Smooth muscle cell (in vitro differentiated cells): ENCODE data around the gene TBC1D19. TPM values are rescaled to one million over a fixed set of nuclear protein-coding genes. Genes with fewer than 3 reads are reported as not detected.
A peak's percentile ranks its signal among the peaks of the same experiment; 100 is the strongest.
"Not testable (repeated sequence)": the region's sequence is repeated elsewhere in the genome, so short reads cannot be mapped to it uniquely, and the experiment has no call there.

Experiments used
- DNase-seq: peaks from one replicate; lab custom pipeline; 2025; ENCODE audit not compliant: unreplicated experiment; lab: John Stamatoyannopoulos, UW
- H2AFZ ChIP-seq: fragments of 200-600 bp; sonication (generic); 2 replicates; pipeline ENCODE4 v1.6.0; 2016; ENCODE audit warnings: antibody characterized with exemption, low read depth, mild to moderate bottlenecking
- H3F3A ChIP-seq: fragments of 200-600 bp; sonication (generic); 2 replicates; pipeline ENCODE4 v1.6.0; 2017; ENCODE audit warnings: antibody characterized with exemption, low read depth
- H3K27ac ChIP-seq: fragments of 200-600 bp; sonication (generic); 2 replicates; pipeline ENCODE4 v1.5.1; 2016; ENCODE audit warnings: low read depth, mild to moderate bottlenecking
- H3K27me3 ChIP-seq: fragments of 200-600 bp; sonication (generic); 2 replicates; pipeline ENCODE4 v1.6.1; 2016; ENCODE audit warnings: low read depth, mild to moderate bottlenecking
- H3K36me3 ChIP-seq: fragments of 200-600 bp; sonication (generic); 2 replicates; pipeline ENCODE4 v1.5.1; 2016; ENCODE audit warnings: low read depth
- H3K4me1 ChIP-seq: fragments of 200-600 bp; sonication (generic); 2 replicates; pipeline ENCODE4 v1.5.1; 2016; ENCODE audit warnings: low read depth
- H3K4me2 ChIP-seq: fragments of 200-600 bp; sonication (generic); 2 replicates; pipeline ENCODE4 v1.6.0; 2016; ENCODE audit warnings: mild to moderate bottlenecking
- H3K4me3 ChIP-seq: fragments of 200-600 bp; sonication (generic); 2 replicates; pipeline ENCODE4 v1.5.1; 2016; ENCODE audit warnings: mild to moderate bottlenecking
- H3K79me2 ChIP-seq: fragments of 200-600 bp; sonication (generic); 2 replicates; pipeline ENCODE4 v1.6.0; 2016; ENCODE audit warnings: low read depth, mild to moderate bottlenecking
- H3K9ac ChIP-seq: fragments of 200-600 bp; sonication (generic); 2 replicates; pipeline ENCODE4 v1.6.0; 2016; ENCODE audit warnings: low read depth
- H3K9me3 ChIP-seq: fragments of 200-600 bp; sonication (generic); replicated peaks from 2 replicates; pipeline ENCODE4 v1.5.1; 2016; ENCODE audit warnings: low read depth
- H4K20me1 ChIP-seq: fragments of 200-600 bp; sonication (generic); 2 replicates; pipeline ENCODE4 v1.6.0; 2016; ENCODE audit warnings: low read depth
- CTCF ChIP-seq: fragments of 200-600 bp; sonication (generic); IDR thresholded peaks from 2 replicates; pipeline ENCODE4 v1.5.1; 2017; ENCODE audit warnings: borderline replicate concordance, mild to moderate bottlenecking, antibody characterized with exemption; ENCODE audit not compliant: insufficient read depth, poor library complexity, severe bottlenecking
- WGBS: methylation state at CpG from one replicate; pipeline ENCODE4 v1.1.7; 2016; ENCODE audit warnings: low lambda C conversion rate; 5-methylcytosine and 5-hydroxymethylcytosine counted together
- polyA plus RNA-seq: library from polyadenylated mRNA; unstranded; fragments of >200 nt; fragmentation: Nextera tagmentation; extraction: Ambion mirVana; gene quantifications from 2 replicates; pipeline ENCODE4 v1.2.1, GENCODE V29; 2016
- total RNA-seq: library from RNA; depleted of rRNA; stranded (reverse); fragments of >200 nt; gene quantifications from 2 replicates; pipeline ENCODE4 v1.2.3, GENCODE V29; 2014

The TBC1D19 gene
- total and polyA plus RNA-seq, 2 experiments from 2014 or later, result 19.2 to 33.8 TPM

GRCh38 chr4:26648260-26648659 is 64.4 kb downstream of the TBC1D19 start:
- Histone ChIP-seq H3K9me3 (no peaks in the 10 kb centered on the region), H3K27ac (peak overlapping the region; percentile 29), H3K36me3 (peaks cover 5% of the 10 kb centered on the region), H3K27me3 (no peaks in the 10 kb centered on the region), H3K4me3 (no peak overlapping the region), H3K9ac (no peak overlapping the region), H3K4me2 (no peak overlapping the region), H3K4me1 (no peaks in the 10 kb centered on the region), H3K79me2 (no peaks in the 10 kb centered on the region), H4K20me1 (no peaks in the 10 kb centered on the region), H2AFZ (no peak overlapping the region), H3F3A (no peaks in the 10 kb centered on the region)
- WGBS, result 64% methylated on average over 1 of the region's 1 CpG
- no peak for TF ChIP-seq CTCF
- DNase-seq, result no peak

- 89% methylated on average over 3 of the region's 3 CpGs for WGBS
- Histone ChIP-seq H3K9me3 (no peaks in the 10 kb centered on the region), H2AFZ (no peak overlapping the region), H3K4me3 (no peak overlapping the region), H3F3A (no peaks in the 10 kb centered on the region), H3K79me2 (no peaks in the 10 kb centered on the region), H3K27me3 (no peaks in the 10 kb centered on the region), H3K4me2 (no peak overlapping the region), H3K36me3 (no peaks in the 10 kb centered on the region), H4K20me1 (no peaks in the 10 kb centered on the region), H3K27ac (no peak overlapping the region), H3K4me1 (no peaks in the 10 kb centered on the region), H3K9ac (no peak overlapping the region)
- TF ChIP-seq CTCF, result no peak
- DNase-seq, result no peak
Measured at GRCh38 chr4:26660261-26660660, 76.4 kb downstream of the TBC1D19 start.

- no peaks in the 10 kb centered on the region for H3K79me2 ChIP-seq
- H3K27me3 ChIP-seq, result no peaks in the 10 kb centered on the region
- H3K4me3 ChIP-seq, result no peak overlapping the region
- no peaks in the 10 kb centered on the region for H3F3A ChIP-seq
- H2AFZ ChIP-seq, result no peak overlapping the region
- H3K4me2 ChIP-seq, result no peak overlapping the region
- no peak for TF ChIP-seq CTCF
- H3K27ac ChIP-seq, result no peak overlapping the region
- H3K9me3 ChIP-seq, result no peaks in the 10 kb centered on the region
- no peaks in the 10 kb centered on the region for H3K4me1 ChIP-seq
- H4K20me1 ChIP-seq, result no peaks in the 10 kb centered on the region
- H3K9ac ChIP-seq, result no peak overlapping the region
- no peaks in the 10 kb centered on the region for H3K36me3 ChIP-seq
- no peak for DNase-seq
Measured at GRCh38 chr4:26663888-26664287, 80.0 kb downstream of the TBC1D19 start.

- DNase-seq, result no peak
- WGBS, result 80% methylated on average over 2 of the region's 2 CpGs
- no peak for TF ChIP-seq CTCF
- no peaks in the 10 kb centered on the region for H3K79me2 ChIP-seq
- H3K36me3 ChIP-seq, result no peaks in the 10 kb centered on the region
- H3K4me2 ChIP-seq, result no peak overlapping the region
- H3K4me3 ChIP-seq, result no peak overlapping the region
- no peaks in the 10 kb centered on the region for H3K27me3 ChIP-seq
- H3K9me3 ChIP-seq, result no peaks in the 10 kb centered on the region
- H3K9ac ChIP-seq, result no peak overlapping the region
- no peak overlapping the region for H2AFZ ChIP-seq
- H3K4me1 ChIP-seq, result no peaks in the 10 kb centered on the region
- no peaks in the 10 kb centered on the region for H3F3A ChIP-seq
- H4K20me1 ChIP-seq, result no peaks in the 10 kb centered on the region
- no peak overlapping the region for H3K27ac ChIP-seq
Measured at GRCh38 chr4:26670903-26671537, 87.1 kb downstream of the TBC1D19 start.

- H2AFZ ChIP-seq, H3K9ac ChIP-seq, H4K20me1 ChIP-seq, H3F3A ChIP-seq, H3K9me3 ChIP-seq, H3K4me2 ChIP-seq, H3K4me1 ChIP-seq, DNase-seq, H3K4me3 ChIP-seq, H3K27ac ChIP-seq, H3K79me2 ChIP-seq, H3K27me3 ChIP-seq: not testable (repeated sequence)
- H3K36me3 ChIP-seq, result peaks cover 15% of the 10 kb centered on the region
- 92% methylated on average over 1 of the region's 1 CpG for WGBS
Measured at GRCh38 chr4:26679040-26679695, 95.3 kb downstream of the TBC1D19 start.
